ENCODE data around the gene EPHA2.

The EPHA2 gene

GRCh38 chr1:16195518-16195905, 39.6 kb upstream of the EPHA2 start:
- FAIRE-seq (no peak), DNase-seq (ENCODE audit: insufficient read length) (no peak)
- no peak for TF ChIP-seq POLR2A (IDR thresholded peaks at IDR 0.05; ENCODE audit: low read depth, low read length)
- no peak for TF ChIP-seq POLR2AphosphoS5 (IDR thresholded peaks at IDR 0.05; ENCODE audit: low read depth, low read length)
- no peak for TF ChIP-seq TAF1 (IDR thresholded peaks at IDR 0.05; ENCODE audit: borderline replicate concordance, low read depth, low read length)

GRCh38 chr1:16191916-16192546, 36.2 kb upstream of the EPHA2 start:
- DNase-seq (ENCODE audit: insufficient read length) = no peak
- FAIRE-seq = no peak
- TF ChIP-seq POLR2AphosphoS5 (IDR thresholded peaks at IDR 0.05; ENCODE audit: low read depth, low read length) (no peak), POLR2A (IDR thresholded peaks at IDR 0.05; ENCODE audit: low read depth, low read length) (no peak), TAF1 (IDR thresholded peaks at IDR 0.05; ENCODE audit: borderline replicate concordance, low read depth, low read length) (no peak)

- TF ChIP-seq TAF1 (IDR thresholded peaks at IDR 0.05; ENCODE audit: borderline replicate concordance, low read depth, low read length) (no peak), POLR2A (IDR thresholded peaks at IDR 0.05; ENCODE audit: low read depth, low read length) (no peak), POLR2AphosphoS5 (IDR thresholded peaks at IDR 0.05; ENCODE audit: low read depth, low read length) (no peak)
- DNase-seq (ENCODE audit: insufficient read length) (no peak), FAIRE-seq (no peak)
These were observed 35.4 kb upstream of the EPHA2 start for GRCh38 chr1:16191309-16191708.

GRCh38 chr1:16189921-16190621, 34.2 kb upstream of the EPHA2 start:
- no peak for TF ChIP-seq TAF1 (IDR thresholded peaks at IDR 0.05; ENCODE audit: borderline replicate concordance, low read depth, low read length)
- no peak for TF ChIP-seq POLR2AphosphoS5 (IDR thresholded peaks at IDR 0.05; ENCODE audit: low read depth, low read length)
- TF ChIP-seq POLR2A (IDR thresholded peaks at IDR 0.05; ENCODE audit: low read depth, low read length) = no peak
- DNase-seq (ENCODE audit: insufficient read length) (no peak), FAIRE-seq (no peak)

- DNase-seq (ENCODE audit: insufficient read length) (no peak), FAIRE-seq (no peak)
- TF ChIP-seq POLR2AphosphoS5 (IDR thresholded peaks at IDR 0.05; ENCODE audit: low read depth, low read length) (no peak), POLR2A (IDR thresholded peaks at IDR 0.05; ENCODE audit: low read depth, low read length) (no peak), TAF1 (IDR thresholded peaks at IDR 0.05; ENCODE audit: borderline replicate concordance, low read depth, low read length) (no peak)
These were observed 33.1 kb upstream of the EPHA2 start for GRCh38 chr1:16189003-16189402.

GRCh38 chr1:16187748-16188401, 32.0 kb upstream of the EPHA2 start:
- DNase-seq (ENCODE audit: insufficient read length) (peak; percentile 79), FAIRE-seq (peak; percentile 93)
- TF ChIP-seq POLR2A (IDR thresholded peaks at IDR 0.05; ENCODE audit: low read depth, low read length) (no peak), POLR2AphosphoS5 (IDR thresholded peaks at IDR 0.05; ENCODE audit: low read depth, low read length) (no peak), TAF1 (IDR thresholded peaks at IDR 0.05; ENCODE audit: borderline replicate concordance, low read depth, low read length) (no peak)

GRCh38 chr1:16186655-16187235, 30.9 kb upstream of the EPHA2 start:
- no peak for TF ChIP-seq POLR2A (IDR thresholded peaks at IDR 0.05; ENCODE audit: low read depth, low read length)
- TF ChIP-seq POLR2AphosphoS5 (IDR thresholded peaks at IDR 0.05; ENCODE audit: low read depth, low read length) = no peak
- no peak for TF ChIP-seq TAF1 (IDR thresholded peaks at IDR 0.05; ENCODE audit: borderline replicate concordance, low read depth, low read length)
- DNase-seq (ENCODE audit: insufficient read length) (no peak), FAIRE-seq (no peak)

- no peak for FAIRE-seq
- TF ChIP-seq POLR2AphosphoS5 (IDR thresholded peaks at IDR 0.05; ENCODE audit: low read depth, low read length) = no peak
- no peak for TF ChIP-seq POLR2A (IDR thresholded peaks at IDR 0.05; ENCODE audit: low read depth, low read length)
- no peak for TF ChIP-seq TAF1 (IDR thresholded peaks at IDR 0.05; ENCODE audit: borderline replicate concordance, low read depth, low read length)
- no peak for DNase-seq (ENCODE audit: insufficient read length)
These were observed 28.9 kb upstream of the EPHA2 start for GRCh38 chr1:16184557-16185303.

GRCh38 chr1:16183765-16184556, 28.1 kb upstream of the EPHA2 start:
- DNase-seq (ENCODE audit: insufficient read length) (no peak), FAIRE-seq (no peak)

GRCh38 chr1:16183179-16183578, 27.3 kb upstream of the EPHA2 start:
- DNase-seq (ENCODE audit: insufficient read length) (no peak), FAIRE-seq (no peak)
- no peak for TF ChIP-seq POLR2A (IDR thresholded peaks at IDR 0.05; ENCODE audit: low read depth, low read length)
- no peak for TF ChIP-seq POLR2AphosphoS5 (IDR thresholded peaks at IDR 0.05; ENCODE audit: low read depth, low read length)
- TF ChIP-seq TAF1 (IDR thresholded peaks at IDR 0.05; ENCODE audit: borderline replicate concordance, low read depth, low read length) = no peak

More at GRCh38 chr1:16183765-16184556, 28.1 kb upstream of the EPHA2 start:
- TF ChIP-seq POLR2A (IDR thresholded peaks at IDR 0.05; ENCODE audit: low read depth, low read length) (no peak), POLR2AphosphoS5 (IDR thresholded peaks at IDR 0.05; ENCODE audit: low read depth, low read length) (no peak), TAF1 (IDR thresholded peaks at IDR 0.05; ENCODE audit: borderline replicate concordance, low read depth, low read length) (no peak)
